Activated T-cell treated with anti-CD3 and anti-CD28 coated beads, Interleukin-2, amount 50 U/mL, for 4 hours (primary cell): Measurements from ENCODE around the gene TRIM44. TPM values are rescaled to one million over a fixed set of nuclear protein-coding genes. Genes with fewer than 3 reads are reported as not detected.
"Not testable (repeated sequence)": the region's sequence is repeated elsewhere in the genome, so short reads cannot be mapped to it uniquely, and the experiment has no call there.

ENCODE experiments used
- ATAC-seq, 2 donors: fragments of 200-7000 bp; cut with Tn5 transposase; one replicate each; pipeline ENCODE4 v1.10.0; 2021
- DNase-seq: peaks from one replicate; pipeline ENCODE4 v3.0.0-alpha.2; 2020
- H3K27me3 Mint-ChIP-seq: one replicate; pipeline ENCODE4 v1.8.0; 2021; ENCODE audit warnings: low read depth, mixed read lengths
- H3K36me3 Mint-ChIP-seq: one replicate; pipeline ENCODE4 v1.8.0; 2022; ENCODE audit warnings: mixed read lengths; ENCODE audit not compliant: insufficient read depth
- H3K4me1 Mint-ChIP-seq: one replicate; pipeline ENCODE4 v1.8.0; 2021; ENCODE audit warnings: low read depth, mixed read lengths
- H3K4me3 Mint-ChIP-seq: one replicate; pipeline ENCODE4 v1.8.0; 2021; ENCODE audit warnings: mild to moderate bottlenecking, moderate library complexity, mixed read lengths
- H3K9me3 Mint-ChIP-seq: one replicate; pipeline ENCODE4 v1.8.0; 2021; ENCODE audit warnings: mixed read lengths
- total RNA-seq, 3 donors: library from RNA; stranded (reverse); gene quantifications; one replicate each; pipeline ENCODE4 v1.2.1, GENCODE V29; 2021

TRIM44 gene
- total RNA-seq, 3 donors from 2014 or later = 38.6 to 48.5 (median 45.3) TPM

GRCh38 chr11:35753573-35753972 is 91.0 kb downstream of the TRIM44 start:
- H3K4me3 Mint-ChIP-seq, H3K27me3 Mint-ChIP-seq, ATAC-seq, DNase-seq: not testable (repeated sequence)
- Mint-ChIP-seq H3K36me3 (peaks cover 33% of the 10 kb centered on the region), H3K4me1 (peaks cover 11% of the 10 kb centered on the region), H3K9me3 (peaks cover 11% of the 10 kb centered on the region)

- not testable (repeated sequence) for H3K27me3 Mint-ChIP-seq
Measured at GRCh38 chr11:35759951-35760350, 97.4 kb downstream of the TRIM44 start.

GRCh38 chr11:35761899-35762298 is 99.3 kb downstream of the TRIM44 start:
- Mint-ChIP-seq H3K4me1 (peaks cover 54% of the 10 kb centered on the region), H3K9me3 (peaks cover 13% of the 10 kb centered on the region), H3K27me3 (no peaks in the 10 kb centered on the region), H3K36me3 (peaks cover 48% of the 10 kb centered on the region), H3K4me3 (no peak overlapping the region)
- DNase-seq (no peak), ATAC-seq (no peak)

More at GRCh38 chr11:35759951-35760350, 97.4 kb downstream of the TRIM44 start:
- peaks cover 38% of the 10 kb centered on the region for H3K36me3 Mint-ChIP-seq
- peaks cover 14% of the 10 kb centered on the region for H3K9me3 Mint-ChIP-seq
- peaks cover 49% of the 10 kb centered on the region for H3K4me1 Mint-ChIP-seq
- DNase-seq, H3K4me3 Mint-ChIP-seq, ATAC-seq: not testable (repeated sequence)

GRCh38 chr11:35763301-35763700 is 100.7 kb downstream of the TRIM44 start:
- peaks cover 45% of the 10 kb centered on the region for H3K4me1 Mint-ChIP-seq
- peaks cover 3% of the 10 kb centered on the region for H3K9me3 Mint-ChIP-seq
- ATAC-seq (no peak), DNase-seq (no peak)
- H3K4me3 Mint-ChIP-seq = no peak overlapping the region
- H3K27me3 Mint-ChIP-seq = no peaks in the 10 kb centered on the region
- H3K36me3 Mint-ChIP-seq = peaks cover 39% of the 10 kb centered on the region

GRCh38 chr11:35763765-35764164 is 101.2 kb downstream of the TRIM44 start:
- no peak overlapping the region for H3K4me3 Mint-ChIP-seq

GRCh38 chr11:35764417-35764816 is 101.8 kb downstream of the TRIM44 start:
- no peak for DNase-seq
- Mint-ChIP-seq H3K9me3 (peaks cover 4% of the 10 kb centered on the region), H3K36me3 (peaks cover 36% of the 10 kb centered on the region), H3K4me1 (peaks cover 37% of the 10 kb centered on the region), H3K27me3 (no peaks in the 10 kb centered on the region), H3K4me3 (no peak overlapping the region)
- ATAC-seq = no peak

More at GRCh38 chr11:35763765-35764164, 101.2 kb downstream of the TRIM44 start:
- Mint-ChIP-seq H3K9me3 (peaks cover 3% of the 10 kb centered on the region), H3K27me3 (no peaks in the 10 kb centered on the region), H3K36me3 (peaks cover 36% of the 10 kb centered on the region), H3K4me1 (peaks cover 42% of the 10 kb centered on the region)
- DNase-seq (no peak), ATAC-seq (no peak)

- H3K27me3 Mint-ChIP-seq = no peaks in the 10 kb centered on the region
- no peak overlapping the region for H3K4me3 Mint-ChIP-seq
- DNase-seq (no peak), ATAC-seq (no peak)
- H3K4me1 Mint-ChIP-seq = peaks cover 30% of the 10 kb centered on the region
- H3K36me3 Mint-ChIP-seq = peaks cover 34% of the 10 kb centered on the region
- H3K9me3 Mint-ChIP-seq = peaks cover 4% of the 10 kb centered on the region
Measured at GRCh38 chr11:35765211-35765610, 102.6 kb downstream of the TRIM44 start.

GRCh38 chr11:35766651-35767050 is 104.1 kb downstream of the TRIM44 start:
- Mint-ChIP-seq H3K36me3 (peaks cover 41% of the 10 kb centered on the region), H3K4me1 (peaks cover 18% of the 10 kb centered on the region), H3K9me3 (peaks cover 4% of the 10 kb centered on the region), H3K27me3 (no peaks in the 10 kb centered on the region), H3K4me3 (no peak overlapping the region)
- ATAC-seq (no peak), DNase-seq (no peak)

- DNase-seq, H3K4me1 Mint-ChIP-seq, ATAC-seq, H3K4me3 Mint-ChIP-seq, H3K27me3 Mint-ChIP-seq: not testable (repeated sequence)
- H3K9me3 Mint-ChIP-seq = peaks cover 10% of the 10 kb centered on the region
- H3K36me3 Mint-ChIP-seq = peaks cover 41% of the 10 kb centered on the region
Measured at GRCh38 chr11:35770425-35770824, 107.8 kb downstream of the TRIM44 start.

- Mint-ChIP-seq H3K4me3 (no peak overlapping the region), H3K4me1 (peaks cover 11% of the 10 kb centered on the region), H3K27me3 (no peaks in the 10 kb centered on the region), H3K9me3 (peaks cover 19% of the 10 kb centered on the region), H3K36me3 (peaks cover 35% of the 10 kb centered on the region)
- DNase-seq = no peak
- ATAC-seq = no peak
Measured at GRCh38 chr11:35771722-35772121, 109.1 kb downstream of the TRIM44 start.

GRCh38 chr11:35777241-35777640 is 114.7 kb downstream of the TRIM44 start:
- Mint-ChIP-seq H3K9me3 (peaks cover 18% of the 10 kb centered on the region), H3K4me1 (peaks cover 32% of the 10 kb centered on the region), H3K36me3 (peaks cover 33% of the 10 kb centered on the region)
- ATAC-seq, H3K4me3 Mint-ChIP-seq, H3K27me3 Mint-ChIP-seq, DNase-seq: not testable (repeated sequence)

- H3K4me1 Mint-ChIP-seq = peaks cover 44% of the 10 kb centered on the region
- H3K9me3 Mint-ChIP-seq = peaks cover 17% of the 10 kb centered on the region
- not testable (repeated sequence) for ATAC-seq, H3K27me3 Mint-ChIP-seq, DNase-seq, H3K4me3 Mint-ChIP-seq
- H3K36me3 Mint-ChIP-seq = peaks cover 21% of the 10 kb centered on the region
Measured at GRCh38 chr11:35778943-35779342, 116.4 kb downstream of the TRIM44 start.

GRCh38 chr11:35779409-35779808 is 116.8 kb downstream of the TRIM44 start:
- Mint-ChIP-seq H3K36me3 (peaks cover 21% of the 10 kb centered on the region), H3K4me3 (no peak overlapping the region), H3K4me1 (peaks cover 48% of the 10 kb centered on the region), H3K27me3 (no peaks in the 10 kb centered on the region), H3K9me3 (peaks cover 17% of the 10 kb centered on the region)
- no peak for ATAC-seq
- no peak for DNase-seq

- Mint-ChIP-seq H3K27me3 (no peaks in the 10 kb centered on the region), H3K4me1 (peaks cover 59% of the 10 kb centered on the region), H3K36me3 (peaks cover 19% of the 10 kb centered on the region), H3K4me3 (no peak overlapping the region), H3K9me3 (peaks cover 11% of the 10 kb centered on the region)
- no peak for DNase-seq
- ATAC-seq = no peak
Measured at GRCh38 chr11:35780951-35781860, 118.6 kb downstream of the TRIM44 start.
